NB4 (cell line): ENCODE measurements around the gene MAGEB3.

Experiments used
- DNase-seq: peaks from one replicate; pipeline ENCODE4 v3.0.0; 2010; ENCODE audit warnings: low read depth
- H3K4me3 ChIP-seq: one replicate; pipeline ENCODE4 v1.5.1; 2011; ENCODE audit warnings: mild to moderate bottlenecking, low read depth, low read length, moderate library complexity
- CTCF ChIP-seq: IDR thresholded peaks from one replicate; pipeline ENCODE4 v1.5.1; 2012; ENCODE audit warnings: low read depth, low read length
- MAX ChIP-seq: IDR thresholded peaks from 2 replicates; pipeline ENCODE4 v1.6.1; 2011; ENCODE audit warnings: low read depth, low read length
- MYC ChIP-seq: IDR thresholded peaks from 2 replicates; pipeline ENCODE4 v1.6.1; 2011; ENCODE audit warnings: low read depth, low read length
- POLR2A ChIP-seq: IDR thresholded peaks from 2 replicates; pipeline ENCODE4 v1.6.1; 2011; ENCODE audit warnings: mild to moderate bottlenecking; ENCODE audit not compliant: insufficient read length; ENCODE audit errors: extremely low read depth

Gene MAGEB3

GRCh38 chrX:30259927-30260326 lies 29.5 kb downstream of the MAGEB3 start:
- DNase-seq = no peak
- no peak for TF ChIP-seq CTCF
- no peak for TF ChIP-seq POLR2A
- no peak for TF ChIP-seq MYC
- no peak for TF ChIP-seq MAX
- H3K4me3 ChIP-seq = no peak overlapping the region

- no peak for DNase-seq
- no peak overlapping the region for H3K4me3 ChIP-seq
- no peak for TF ChIP-seq MYC
- no peak for TF ChIP-seq CTCF
- TF ChIP-seq MAX = no peak
- no peak for TF ChIP-seq POLR2A
Observed at GRCh38 chrX:30261012-30261411, 30.6 kb downstream of the MAGEB3 start.

- no peak overlapping the region for H3K4me3 ChIP-seq
- no peak for TF ChIP-seq CTCF
- TF ChIP-seq POLR2A = no peak
- TF ChIP-seq MYC = no peak
- TF ChIP-seq MAX = no peak
- DNase-seq = no peak
Observed at GRCh38 chrX:30262763-30263162, 32.3 kb downstream of the MAGEB3 start.

- DNase-seq = no peak
- H3K4me3 ChIP-seq = no peak overlapping the region
- TF ChIP-seq CTCF = no peak
- no peak for TF ChIP-seq MYC
- TF ChIP-seq POLR2A = no peak
- no peak for TF ChIP-seq MAX
Observed at GRCh38 chrX:30270639-30271038, 40.2 kb downstream of the MAGEB3 start.

GRCh38 chrX:30275498-30275897 lies 45.0 kb downstream of the MAGEB3 start:
- no peak overlapping the region for H3K4me3 ChIP-seq
- DNase-seq = peak; percentile 22
- TF ChIP-seq MYC = no peak
- no peak for TF ChIP-seq CTCF
- TF ChIP-seq POLR2A = no peak
- TF ChIP-seq MAX = no peak

- TF ChIP-seq MYC (no peak), CTCF (no peak), MAX (no peak), POLR2A (no peak)
- no peak overlapping the region for H3K4me3 ChIP-seq
- DNase-seq = no peak
Observed at GRCh38 chrX:30278365-30278764, 47.9 kb downstream of the MAGEB3 start.
